Measurements from ENCODE around the gene AMPD2. TPM values are rescaled to one million over a fixed set of nuclear protein-coding genes. Genes with fewer than 3 reads are reported as not detected.

The AMPD2 gene
- total and polyA plus RNA-seq, 9 of the 15 experiments (the other 6 are each of a cell fraction or from before 2014, with no cell fraction given): 2.0 to 77.7 (median 28.2) TPM

DNA sequence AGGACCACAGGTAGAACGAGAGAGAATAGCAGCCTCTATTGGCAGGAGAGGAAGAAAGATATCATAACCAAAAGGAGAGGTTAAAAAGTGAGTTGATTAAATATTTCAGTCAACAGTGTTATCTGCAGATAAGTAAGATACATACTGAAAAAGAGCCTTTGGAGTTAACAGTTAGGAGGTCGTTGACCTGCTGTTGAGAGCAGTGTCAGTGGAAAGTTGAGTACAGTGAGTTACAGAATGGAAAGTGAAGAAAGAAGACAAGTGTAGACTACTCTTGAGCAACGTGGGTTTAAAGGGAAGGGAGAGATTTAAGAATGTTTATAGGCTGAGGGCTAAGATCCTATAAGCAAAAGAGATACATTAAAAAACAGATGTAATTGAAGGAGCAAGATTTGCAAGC lies 30.5 kb upstream of the AMPD2 start:
- Histone ChIP-seq H3K79me2 (ENCODE audit: control insufficient read depth, insufficient read depth, low read length) (no peaks in the 10 kb centered on the region), H3K9me1 (ENCODE audit: control insufficient read depth, insufficient read depth, low read length) (no peaks in the 10 kb centered on the region), H3K9ac (ENCODE audit: insufficient read depth in 1 of 2, low read depth in 2 of 2, low read length in 2 of 2) (no peak overlapping the region), H3K9me3 (replicated peaks; ENCODE audit: control insufficient read depth, insufficient read depth, low read depth, low read length) (no peaks in the 10 kb centered on the region), H2AFZ (ENCODE audit: low read depth, low read length) (no peak overlapping the region), H3K4me1 (replicated peaks in 1 of 2; ENCODE audit: control insufficient read depth in 2 of 2, insufficient read depth in 2 of 2, low read length in 2 of 2) (no peaks in the 10 kb centered on the region), H3K4me2 (ENCODE audit: insufficient read depth, low read length) (no peak overlapping the region), H4K20me1 (replicated peaks; ENCODE audit: control insufficient read depth, insufficient read depth, low read length) (no peaks in the 10 kb centered on the region), H3K4me3 (no peak overlapping the region), H3K27ac (ENCODE audit: extremely low read depth, low read depth, low read length) (no peak overlapping the region), H3K36me3 (ENCODE audit: control insufficient read depth, insufficient read depth, low read length) (peaks cover 92% of the 10 kb centered on the region), H3K27me3 (ENCODE audit: control insufficient read depth in 2 of 2, insufficient read depth in 2 of 2, low read length in 2 of 2) (no peaks in the 10 kb centered on the region)
- ATAC-seq: no peak
- POLR2A ChIA-PET: no interaction called here
- in situ Hi-C loops (cut with MboI): no loop called here
- FAIRE-seq: no peak
- intact Hi-C loops (cut with micrococcal nuclease): no loop called here
- 60% methylated on average over 3 of the region's 3 CpGs for WGBS (ENCODE audit: insufficient coverage, low coverage, missing lambda C conversion rate)
- TF ChIP-seq XRCC4 (IDR thresholded peaks at IDR 0.05; ENCODE audit: extremely low read depth, insufficient read depth, insufficient read length): no peak
- TF ChIP-seq, protein P1, sequence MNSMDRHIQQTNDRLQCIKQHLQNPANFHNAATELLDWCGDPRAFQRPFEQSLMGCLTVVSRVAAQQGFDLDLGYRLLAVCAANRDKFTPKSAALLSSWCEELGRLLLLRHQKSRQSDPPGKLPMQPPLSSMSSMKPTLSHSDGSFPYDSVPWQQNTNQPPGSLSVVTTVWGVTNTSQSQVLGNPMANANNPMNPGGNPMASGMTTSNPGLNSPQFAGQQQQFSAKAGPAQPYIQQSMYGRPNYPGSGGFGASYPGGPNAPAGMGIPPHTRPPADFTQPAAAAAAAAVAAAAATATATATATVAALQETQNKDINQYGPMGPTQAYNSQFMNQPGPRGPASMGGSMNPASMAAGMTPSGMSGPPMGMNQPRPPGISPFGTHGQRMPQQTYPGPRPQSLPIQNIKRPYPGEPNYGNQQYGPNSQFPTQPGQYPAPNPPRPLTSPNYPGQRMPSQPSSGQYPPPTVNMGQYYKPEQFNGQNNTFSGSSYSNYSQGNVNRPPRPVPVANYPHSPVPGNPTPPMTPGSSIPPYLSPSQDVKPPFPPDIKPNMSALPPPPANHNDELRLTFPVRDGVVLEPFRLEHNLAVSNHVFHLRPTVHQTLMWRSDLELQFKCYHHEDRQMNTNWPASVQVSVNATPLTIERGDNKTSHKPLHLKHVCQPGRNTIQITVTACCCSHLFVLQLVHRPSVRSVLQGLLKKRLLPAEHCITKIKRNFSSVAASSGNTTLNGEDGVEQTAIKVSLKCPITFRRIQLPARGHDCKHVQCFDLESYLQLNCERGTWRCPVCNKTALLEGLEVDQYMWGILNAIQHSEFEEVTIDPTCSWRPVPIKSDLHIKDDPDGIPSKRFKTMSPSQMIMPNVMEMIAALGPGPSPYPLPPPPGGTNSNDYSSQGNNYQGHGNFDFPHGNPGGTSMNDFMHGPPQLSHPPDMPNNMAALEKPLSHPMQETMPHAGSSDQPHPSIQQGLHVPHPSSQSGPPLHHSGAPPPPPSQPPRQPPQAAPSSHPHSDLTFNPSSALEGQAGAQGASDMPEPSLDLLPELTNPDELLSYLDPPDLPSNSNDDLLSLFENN (IDR thresholded peaks at IDR 0.05; ENCODE audit: low read depth in 2 of 2, low read length in 2 of 2): no peak
- no peak for TF ChIP-seq ZNF3 (CRISPR knock-in tag; IDR thresholded peaks at IDR 0.05)
- TF ChIP-seq ZNF707 (CRISPR knock-in tag; conservative IDR thresholded peaks at IDR 0.05): no peak
- TF ChIP-seq SRSF9 (IDR thresholded peaks at IDR 0.05; ENCODE audit: borderline replicate concordance, low read depth, low read length): no peak
- no peak for TF ChIP-seq ZEB2 (IDR thresholded peaks at IDR 0.05)
- no peak for TF ChIP-seq FOXJ3 (CRISPR knock-in tag; IDR thresholded peaks at IDR 0.05)
- no peak for TF ChIP-seq SNRNP70 (optimal IDR thresholded peaks at IDR 0.05; ENCODE audit: low read depth, low read length)
- TF ChIP-seq U2AF1 (optimal IDR thresholded peaks at IDR 0.05; ENCODE audit: low read depth, low read length): no peak
- TF ChIP-seq POLR3A (IDR thresholded peaks at IDR 0.05; ENCODE audit: borderline replicate concordance, extremely low read depth, insufficient read depth, insufficient read length): no peak
- TF ChIP-seq, protein P2, sequence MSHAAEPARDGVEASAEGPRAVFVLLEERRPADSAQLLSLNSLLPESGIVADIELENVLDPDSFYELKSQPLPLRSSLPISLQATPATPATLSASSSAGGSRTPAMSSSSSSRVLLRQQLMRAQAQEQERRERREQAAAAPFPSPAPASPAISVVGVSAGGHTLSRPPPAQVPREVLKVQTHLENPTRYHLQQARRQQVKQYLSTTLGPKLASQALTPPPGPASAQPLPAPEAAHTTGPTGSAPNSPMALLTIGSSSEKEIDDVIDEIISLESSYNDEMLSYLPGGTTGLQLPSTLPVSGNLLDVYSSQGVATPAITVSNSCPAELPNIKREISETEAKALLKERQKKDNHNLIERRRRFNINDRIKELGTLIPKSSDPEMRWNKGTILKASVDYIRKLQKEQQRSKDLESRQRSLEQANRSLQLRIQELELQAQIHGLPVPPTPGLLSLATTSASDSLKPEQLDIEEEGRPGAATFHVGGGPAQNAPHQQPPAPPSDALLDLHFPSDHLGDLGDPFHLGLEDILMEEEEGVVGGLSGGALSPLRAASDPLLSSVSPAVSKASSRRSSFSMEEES (CRISPR knock-in tag; IDR thresholded peaks at IDR 0.05): no peak
- no peak for TF ChIP-seq ZSCAN29 (IDR thresholded peaks at IDR 0.05)
- DNase-seq (ENCODE audit: extremely low read depth in 1 of 4, low spot score in 3 of 4): no peak
- BruUV-seq (replicated peaks): no TSS peak
- CTCF ChIA-PET (ENCODE audit: low intra/inter-chr PET ratio): no interaction called here
